HEK293 (cell line): ENCODE results near the gene MAGI1.

Source experiments
- ZNF24 ChIP-seq: fragments of 450-650 bp; formaldehyde crosslinking; IDR thresholded peaks from 2 replicates; pipeline ENCODE4 v1.5.1; 2016; ENCODE audit warnings: missing biosample characterization, missing genetic modification characterization
- ZNF777 ChIP-seq: fragments of 450-650 bp; formaldehyde crosslinking; IDR thresholded peaks from 2 replicates; pipeline ENCODE4 v1.5.1; 2017; ENCODE audit warnings: missing biosample characterization, missing genetic modification characterization, borderline replicate concordance
- TF ChIP-seq, protein P1 (sequence below): fragments of 450-650 bp; formaldehyde crosslinking; IDR thresholded peaks from 2 replicates; pipeline ENCODE4 v1.5.1; 2016; ENCODE audit warnings: missing biosample characterization, missing genetic modification characterization
- TF ChIP-seq, protein P2 (sequence below): fragments of 450-650 bp; formaldehyde crosslinking; IDR thresholded peaks from 2 replicates; pipeline ENCODE4 v1.5.1; 2016; ENCODE audit warnings: missing biosample characterization, missing genetic modification characterization
- TF ChIP-seq, protein P3 (sequence below): IDR thresholded peaks from 2 replicates; pipeline ENCODE4 v1.6.1; 2011; ENCODE audit warnings: mild to moderate bottlenecking, low read depth, low read length, borderline replicate concordance

DNA sequence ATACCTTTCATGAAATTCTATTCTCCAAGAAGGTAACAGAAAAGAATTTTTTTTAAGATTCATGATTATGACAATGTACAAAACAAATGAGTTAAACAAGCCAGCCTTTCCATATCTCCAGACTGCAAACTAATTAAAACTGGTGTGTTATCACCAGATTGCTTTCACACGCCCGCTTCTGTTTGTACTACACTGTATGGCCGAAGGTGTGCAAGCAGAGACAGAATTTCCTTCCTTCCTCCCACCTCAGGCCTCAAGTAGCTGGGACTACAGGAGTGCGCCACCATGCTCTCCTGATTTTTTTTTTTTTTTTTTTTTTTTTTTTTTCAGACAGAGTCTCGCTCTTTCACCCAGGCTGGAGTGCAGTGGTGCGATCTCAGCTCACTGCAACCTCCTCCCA is 400.4 kb downstream of the MAGI1 start:
- TF ChIP-seq, protein P1, sequence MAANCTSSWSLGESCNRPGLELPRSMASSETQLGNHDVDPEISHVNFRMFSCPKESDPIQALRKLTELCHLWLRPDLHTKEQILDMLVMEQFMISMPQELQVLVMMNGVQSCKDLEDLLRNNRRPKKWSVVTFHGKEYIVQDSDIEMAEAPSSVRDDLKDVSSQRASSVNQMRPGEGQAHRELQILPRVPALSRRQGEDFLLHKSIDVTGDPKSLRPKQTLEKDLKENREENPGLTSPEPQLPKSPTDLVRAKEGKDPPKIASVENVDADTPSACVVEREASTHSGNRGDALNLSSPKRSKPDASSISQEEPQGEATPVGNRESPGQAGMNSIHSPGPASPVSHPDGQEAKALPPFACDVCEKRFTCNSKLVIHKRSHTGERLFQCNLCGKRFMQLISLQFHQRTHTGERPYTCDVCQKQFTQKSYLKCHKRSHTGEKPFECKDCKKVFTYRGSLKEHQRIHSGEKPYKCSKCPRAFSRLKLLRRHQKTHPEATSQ (tag by site-specific recombination) = no peak
- TF ChIP-seq ZNF24 (tag by site-specific recombination) = no peak
- TF ChIP-seq, protein P2, sequence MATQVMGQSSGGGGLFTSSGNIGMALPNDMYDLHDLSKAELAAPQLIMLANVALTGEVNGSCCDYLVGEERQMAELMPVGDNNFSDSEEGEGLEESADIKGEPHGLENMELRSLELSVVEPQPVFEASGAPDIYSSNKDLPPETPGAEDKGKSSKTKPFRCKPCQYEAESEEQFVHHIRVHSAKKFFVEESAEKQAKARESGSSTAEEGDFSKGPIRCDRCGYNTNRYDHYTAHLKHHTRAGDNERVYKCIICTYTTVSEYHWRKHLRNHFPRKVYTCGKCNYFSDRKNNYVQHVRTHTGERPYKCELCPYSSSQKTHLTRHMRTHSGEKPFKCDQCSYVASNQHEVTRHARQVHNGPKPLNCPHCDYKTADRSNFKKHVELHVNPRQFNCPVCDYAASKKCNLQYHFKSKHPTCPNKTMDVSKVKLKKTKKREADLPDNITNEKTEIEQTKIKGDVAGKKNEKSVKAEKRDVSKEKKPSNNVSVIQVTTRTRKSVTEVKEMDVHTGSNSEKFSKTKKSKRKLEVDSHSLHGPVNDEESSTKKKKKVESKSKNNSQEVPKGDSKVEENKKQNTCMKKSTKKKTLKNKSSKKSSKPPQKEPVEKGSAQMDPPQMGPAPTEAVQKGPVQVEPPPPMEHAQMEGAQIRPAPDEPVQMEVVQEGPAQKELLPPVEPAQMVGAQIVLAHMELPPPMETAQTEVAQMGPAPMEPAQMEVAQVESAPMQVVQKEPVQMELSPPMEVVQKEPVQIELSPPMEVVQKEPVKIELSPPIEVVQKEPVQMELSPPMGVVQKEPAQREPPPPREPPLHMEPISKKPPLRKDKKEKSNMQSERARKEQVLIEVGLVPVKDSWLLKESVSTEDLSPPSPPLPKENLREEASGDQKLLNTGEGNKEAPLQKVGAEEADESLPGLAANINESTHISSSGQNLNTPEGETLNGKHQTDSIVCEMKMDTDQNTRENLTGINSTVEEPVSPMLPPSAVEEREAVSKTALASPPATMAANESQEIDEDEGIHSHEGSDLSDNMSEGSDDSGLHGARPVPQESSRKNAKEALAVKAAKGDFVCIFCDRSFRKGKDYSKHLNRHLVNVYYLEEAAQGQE = no peak
- TF ChIP-seq, protein P3, sequence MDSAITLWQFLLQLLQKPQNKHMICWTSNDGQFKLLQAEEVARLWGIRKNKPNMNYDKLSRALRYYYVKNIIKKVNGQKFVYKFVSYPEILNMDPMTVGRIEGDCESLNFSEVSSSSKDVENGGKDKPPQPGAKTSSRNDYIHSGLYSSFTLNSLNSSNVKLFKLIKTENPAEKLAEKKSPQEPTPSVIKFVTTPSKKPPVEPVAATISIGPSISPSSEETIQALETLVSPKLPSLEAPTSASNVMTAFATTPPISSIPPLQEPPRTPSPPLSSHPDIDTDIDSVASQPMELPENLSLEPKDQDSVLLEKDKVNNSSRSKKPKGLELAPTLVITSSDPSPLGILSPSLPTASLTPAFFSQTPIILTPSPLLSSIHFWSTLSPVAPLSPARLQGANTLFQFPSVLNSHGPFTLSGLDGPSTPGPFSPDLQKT = no peak
- no peak for TF ChIP-seq ZNF777 (tag by site-specific recombination)
